Neural cell (in vitro differentiated cells): ENCODE results near the gene VAMP8. TPM values are rescaled to one million over a fixed set of nuclear protein-coding genes. Genes with fewer than 3 reads are reported as not detected.

Experiments
- H2AFZ ChIP-seq: fragments of 200-600, 300-800 bp; sonication (generic), shearing (Covaris generic); 2 replicates; pipeline ENCODE4 v1.6.0; 2014; ENCODE audit warnings: low read depth, mild to moderate bottlenecking, antibody characterized with exemption, low read length, moderate library complexity
- H3F3A ChIP-seq: fragments of 200-600 bp; shearing (Covaris generic); 2 replicates; pipeline ENCODE4 v1.6.1; 2016; ENCODE audit warnings: mild to moderate bottlenecking, moderate library complexity, mixed read lengths, antibody characterized with exemption, low read length; ENCODE audit not compliant: insufficient read depth, poor library complexity, severe bottlenecking
- H3K27ac ChIP-seq: fragments of 200-600, 300-800 bp; sonication (generic), shearing (Covaris generic); 2 replicates; pipeline ENCODE4 v1.5.1; 2014; ENCODE audit warnings: mild to moderate bottlenecking, low read length, moderate library complexity
- H3K27me3 ChIP-seq: fragments of 300-800, 200-600 bp; sonication (generic), shearing (Covaris generic); 2 replicates; pipeline ENCODE4 v1.6.0; 2014; ENCODE audit warnings: mild to moderate bottlenecking, low read depth, low read length, moderate library complexity; ENCODE audit not compliant: insufficient read depth
- H3K36me3 ChIP-seq: fragments of 300-800, 200-600 bp; sonication (generic), shearing (Covaris generic); 2 replicates; pipeline ENCODE4 v1.5.1; 2014; ENCODE audit warnings: mild to moderate bottlenecking, antibody characterized with exemption, low read length, moderate library complexity; ENCODE audit not compliant: insufficient read depth
- H3K4me2 ChIP-seq: fragments of 300-800, 200-600 bp; sonication (generic), shearing (Covaris generic); 2 replicates; pipeline ENCODE4 v1.6.0; 2014; ENCODE audit warnings: mild to moderate bottlenecking, low read length
- H3K4me3 ChIP-seq: fragments of 300-800, 200-600 bp; sonication (generic), shearing (Covaris generic); 2 replicates; pipeline ENCODE4 v1.5.1; 2014; ENCODE audit warnings: mild to moderate bottlenecking, low read length, moderate library complexity
- H3K79me2 ChIP-seq: fragments of 200-600 bp; shearing (Covaris generic); replicated peaks from 2 replicates; pipeline ENCODE4 v1.6.0; 2014; ENCODE audit warnings: mild to moderate bottlenecking, low read length, moderate library complexity; ENCODE audit not compliant: insufficient read depth
- H3K9ac ChIP-seq: fragments of 300-800, 200-600 bp; sonication (generic), shearing (Covaris generic); 2 replicates; pipeline ENCODE4 v1.6.1; 2016; ENCODE audit warnings: mild to moderate bottlenecking, low read length, mixed read lengths
- H3K9me2 ChIP-seq: fragments of 200-600 bp; shearing (Covaris generic); 2 replicates; pipeline ENCODE4 v1.6.1; 2016; ENCODE audit warnings: mild to moderate bottlenecking, low read length, mixed read lengths; ENCODE audit not compliant: insufficient read depth
- H3K9me3 ChIP-seq: fragments of 200-600, 300-800 bp; sonication (generic), shearing (Covaris generic); 2 replicates; pipeline ENCODE4 v1.6.1; 2016; ENCODE audit warnings: mild to moderate bottlenecking, mixed run types, low read length, moderate library complexity, mixed read lengths
- H4K20me1 ChIP-seq: fragments of 200-600 bp; shearing (Covaris generic); 2 replicates; pipeline ENCODE4 v1.6.1; 2016; ENCODE audit warnings: mild to moderate bottlenecking, mixed run types; ENCODE audit not compliant: insufficient read depth
- CTCF ChIP-seq: fragments of 450-650 bp; IDR thresholded peaks from 2 replicates; pipeline ENCODE4 v1.5.1; 2014; ENCODE audit warnings: antibody characterized with exemption, mild to moderate bottlenecking, moderate library complexity; ENCODE audit not compliant: poor library complexity, severe bottlenecking
- EP300 ChIP-seq: fragments of 450-650 bp; conservative IDR thresholded peaks from 2 replicates; pipeline ENCODE4 v1.6.1; 2014; ENCODE audit warnings: antibody characterized with exemption, mild to moderate bottlenecking, moderate library complexity; ENCODE audit not compliant: poor library complexity, severe bottlenecking
- EZH2 ChIP-seq: fragments of 200-600, 300-800 bp; shearing (Covaris generic), sonication (generic); IDR thresholded peaks from 2 replicates; pipeline ENCODE4 v1.6.1; 2014; ENCODE audit warnings: antibody characterized with exemption, low read length, borderline replicate concordance, mild to moderate bottlenecking; ENCODE audit not compliant: insufficient read depth, poor library complexity, severe bottlenecking
- MXI1 ChIP-seq: fragments of 450-650 bp; conservative IDR thresholded peaks from 2 replicates; pipeline ENCODE4 v1.6.1; 2014; ENCODE audit warnings: antibody characterized with exemption, mild to moderate bottlenecking; ENCODE audit not compliant: poor library complexity, severe bottlenecking
- POLR2AphosphoS5 ChIP-seq: IDR thresholded peaks from 2 replicates; pipeline ENCODE4 v1.6.1; 2012
- RAD21 ChIP-seq: fragments of 450-650 bp; conservative IDR thresholded peaks from 2 replicates; pipeline ENCODE4 v1.6.1; 2014; ENCODE audit warnings: antibody characterized with exemption, mild to moderate bottlenecking, moderate library complexity
- REST ChIP-seq: IDR thresholded peaks from 2 replicates; pipeline ENCODE4 v1.6.1; 2012; ENCODE audit warnings: borderline replicate concordance
- SMC3 ChIP-seq: fragments of 450-650 bp; conservative IDR thresholded peaks from 2 replicates; pipeline ENCODE4 v1.6.1; 2014; ENCODE audit warnings: antibody characterized with exemption, mild to moderate bottlenecking, moderate library complexity; ENCODE audit not compliant: poor library complexity
- TAF1 ChIP-seq: IDR thresholded peaks from 2 replicates; pipeline ENCODE4 v1.6.1; 2012; ENCODE audit warnings: low read depth
- polyA plus RNA-seq: library from polyadenylated mRNA; depleted of rRNA; stranded (reverse); fragments of >200 nt; gene quantifications from 2 replicates; pipeline ENCODE4 v1.2.3, GENCODE V29; 2014

The VAMP8 gene
- polyA plus RNA-seq, 1 donor from 2014 or later: not detected

- H4K20me1 ChIP-seq: no peaks in the 10 kb centered on the region
- H3K9me3 ChIP-seq: no peaks in the 10 kb centered on the region
- H3K79me2 ChIP-seq: no peaks in the 10 kb centered on the region
- no peaks in the 10 kb centered on the region for H3K36me3 ChIP-seq
- H3K27ac ChIP-seq: no peak overlapping the region
- H3K27me3 ChIP-seq: peaks cover 42% of the 10 kb centered on the region
- H3K4me2 ChIP-seq: no peak overlapping the region
- no peak for TF ChIP-seq POLR2AphosphoS5
- no peak for TF ChIP-seq RAD21
- TF ChIP-seq REST: no peak
- TF ChIP-seq SMC3: no peak
- TF ChIP-seq EZH2: no peak
- TF ChIP-seq TAF1: no peak
- TF ChIP-seq MXI1: no peak
- no peak for TF ChIP-seq CTCF
- no peak for TF ChIP-seq EP300
- H2AFZ ChIP-seq: no peak overlapping the region
- no peaks in the 10 kb centered on the region for H3F3A ChIP-seq
- no peaks in the 10 kb centered on the region for H3K9me2 ChIP-seq
- H3K4me3 ChIP-seq: no peak overlapping the region
- H3K9ac ChIP-seq: no peak overlapping the region
Observed at GRCh38 chr2:85582492-85582891, 5.1 kb downstream of the VAMP8 start.

GRCh38 chr2:85583667-85584353 lies 6.4 kb downstream of the VAMP8 start:
- no peaks in the 10 kb centered on the region for H3K36me3 ChIP-seq

More at GRCh38 chr2:85583667-85584353, 6.4 kb downstream of the VAMP8 start:
- Histone ChIP-seq H3K4me3 (no peak overlapping the region), H4K20me1 (no peaks in the 10 kb centered on the region), H3K9ac (no peak overlapping the region), H3K27me3 (peaks cover 42% of the 10 kb centered on the region), H3K4me2 (no peak overlapping the region), H3K9me3 (no peaks in the 10 kb centered on the region), H3K27ac (no peak overlapping the region), H2AFZ (no peak overlapping the region), H3K79me2 (no peaks in the 10 kb centered on the region), H3F3A (no peaks in the 10 kb centered on the region), H3K9me2 (no peaks in the 10 kb centered on the region)
- no peak for TF ChIP-seq MXI1
- TF ChIP-seq REST: no peak
- TF ChIP-seq EZH2: no peak
- TF ChIP-seq RAD21: no peak
- no peak for TF ChIP-seq SMC3
- no peak for TF ChIP-seq EP300
- TF ChIP-seq CTCF: no peak
